Fibroblast of skin of right quadriceps (primary cell): ENCODE measurements around the gene CMIP.
"Not testable (repeated sequence)": the region's sequence is repeated elsewhere in the genome, so short reads cannot be mapped to it uniquely, and the experiment has no call there.

Experiments
- DNase-seq: peaks from one replicate; pipeline ENCODE4 v3.0.0-alpha.2; 2013

Gene CMIP

DNA sequence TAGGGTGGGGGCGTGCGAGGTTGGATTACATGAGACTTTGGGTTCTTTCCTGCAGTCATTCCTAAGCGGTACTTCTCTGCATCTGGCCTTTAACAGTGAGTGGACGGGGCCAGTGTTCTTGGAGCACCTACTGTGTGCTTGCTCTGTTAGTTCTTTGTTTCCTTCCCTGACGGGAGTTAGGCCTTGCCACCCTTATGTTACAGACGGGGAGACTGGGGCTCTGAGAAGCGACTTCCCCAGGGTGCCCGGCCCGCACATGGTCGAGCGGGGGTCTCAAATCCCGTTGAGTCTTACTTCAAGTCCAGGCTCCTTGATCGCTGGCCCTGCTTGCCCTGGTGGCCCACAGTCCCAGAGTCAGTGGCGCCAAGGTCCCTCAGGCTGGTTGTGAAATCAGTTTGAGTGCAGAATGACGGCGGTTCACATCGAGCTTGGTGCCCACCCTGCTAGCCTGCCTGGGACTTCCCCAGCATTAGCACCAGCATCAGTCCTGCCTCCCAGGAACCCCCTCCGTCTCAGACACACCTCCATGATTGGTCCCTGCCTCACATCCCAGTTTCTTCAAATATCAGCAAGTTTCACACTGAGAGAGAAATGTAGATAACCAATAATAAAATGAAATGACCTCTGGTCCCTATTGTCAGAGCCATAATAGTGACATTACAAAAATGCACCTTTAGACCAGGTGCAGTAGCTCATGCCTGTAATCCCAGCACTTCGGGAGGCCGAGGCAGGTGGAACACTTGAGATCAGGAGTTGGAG, 128.0 kb downstream of the CMIP start:
- no peak for DNase-seq

DNA sequence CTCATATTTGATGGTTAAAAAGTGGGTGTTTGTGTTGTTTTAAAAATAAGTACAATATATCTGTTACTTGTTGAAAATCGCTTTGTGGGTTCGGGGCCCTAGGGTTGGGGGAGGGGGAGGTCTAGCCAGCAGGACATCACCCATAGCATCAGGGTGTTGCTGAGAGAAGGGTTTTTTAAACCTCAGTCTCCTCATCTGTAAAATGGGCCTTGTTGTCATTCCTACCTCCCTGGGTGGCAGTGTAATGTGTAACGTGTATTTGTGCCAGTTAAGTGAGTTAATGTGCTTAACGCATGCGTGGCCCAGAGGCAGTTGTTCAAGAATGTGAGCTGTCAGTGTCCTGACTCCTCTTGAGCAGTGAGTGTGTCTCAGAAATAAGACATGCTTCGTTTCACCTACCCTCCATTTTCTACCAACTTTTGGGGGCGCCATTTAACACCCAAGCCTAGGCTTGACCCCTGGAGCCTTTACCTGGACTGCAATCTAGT, 129.0 kb downstream of the CMIP start:
- DNase-seq: no peak

DNA sequence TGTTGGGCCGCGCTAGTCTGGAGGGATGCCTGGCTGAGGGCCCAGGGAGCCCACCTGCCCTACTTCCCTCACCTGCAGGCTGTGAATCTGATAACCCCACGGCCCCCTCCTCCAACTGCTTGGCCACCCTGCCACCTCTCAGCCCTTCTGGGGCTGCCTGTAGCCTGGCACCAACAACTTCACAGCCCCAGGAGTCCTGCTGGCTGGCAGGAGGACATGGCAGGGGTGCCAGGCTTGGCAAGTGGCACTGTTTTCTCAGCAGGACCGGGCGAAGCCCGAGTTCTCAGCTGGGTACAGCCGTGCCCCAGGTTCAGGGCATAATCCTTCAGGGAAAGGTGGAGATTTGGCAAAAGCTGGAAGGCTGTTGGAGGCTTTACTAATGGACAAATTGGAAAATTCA, 129.6 kb downstream of the CMIP start:
- no peak for DNase-seq

DNA sequence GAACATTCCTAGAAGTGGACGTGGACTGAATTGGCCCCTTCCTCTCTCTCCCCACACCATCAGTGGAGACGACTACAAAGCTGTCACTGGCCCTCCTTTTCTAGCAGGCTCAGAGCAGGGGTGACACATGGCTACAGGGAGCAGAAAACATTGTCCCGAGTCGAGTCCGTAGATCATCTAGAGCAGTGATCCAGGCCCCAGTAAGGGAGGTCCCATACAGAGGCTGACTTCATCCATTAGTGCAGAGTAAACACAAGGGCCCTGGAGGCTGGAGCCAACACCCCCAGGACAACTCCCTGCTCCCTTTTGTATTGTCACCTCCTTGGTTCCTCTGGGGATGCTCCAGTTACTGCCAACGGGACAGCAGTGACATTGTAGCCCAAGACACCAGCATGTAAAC, 130.7 kb downstream of the CMIP start:
- DNase-seq: no peak

DNA sequence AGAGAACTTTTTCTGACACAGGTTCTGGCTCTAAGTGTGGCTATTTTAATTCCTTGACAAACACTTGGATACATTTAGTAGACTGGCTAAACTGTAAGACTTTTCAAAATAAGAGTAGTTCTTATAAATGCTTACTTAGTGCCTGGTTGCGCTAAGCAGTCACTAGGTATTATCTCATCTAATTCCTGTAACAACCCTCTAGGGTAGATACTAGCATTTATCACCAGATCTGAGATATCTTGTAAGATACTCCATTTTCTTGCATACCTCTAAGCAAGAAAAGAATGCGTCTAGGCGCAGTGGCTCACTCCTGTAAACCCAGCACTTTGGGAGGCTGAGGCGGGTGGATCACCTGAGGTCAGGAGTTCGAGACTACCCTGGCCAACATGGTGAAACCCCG, 131.2 kb downstream of the CMIP start:
- no peak for DNase-seq

DNA sequence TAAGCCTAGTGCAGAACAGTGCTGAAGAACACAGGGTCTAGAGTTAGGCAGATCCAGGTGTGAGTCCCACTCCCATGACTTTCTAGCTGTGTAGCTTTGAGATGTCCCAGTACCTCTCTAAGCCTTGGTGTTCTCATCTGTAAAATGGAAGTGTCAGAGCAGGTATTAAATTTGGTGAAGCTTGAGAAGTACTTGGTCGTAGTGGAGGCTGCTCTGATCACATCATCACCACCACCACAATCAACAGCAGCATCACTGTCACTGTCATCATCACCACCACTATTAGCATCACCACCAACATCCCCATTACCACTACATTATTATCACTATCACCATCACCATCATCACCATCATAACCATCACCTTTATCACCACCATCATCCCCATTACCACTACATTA, 132.1 kb downstream of the CMIP start:
- no peak for DNase-seq

DNA sequence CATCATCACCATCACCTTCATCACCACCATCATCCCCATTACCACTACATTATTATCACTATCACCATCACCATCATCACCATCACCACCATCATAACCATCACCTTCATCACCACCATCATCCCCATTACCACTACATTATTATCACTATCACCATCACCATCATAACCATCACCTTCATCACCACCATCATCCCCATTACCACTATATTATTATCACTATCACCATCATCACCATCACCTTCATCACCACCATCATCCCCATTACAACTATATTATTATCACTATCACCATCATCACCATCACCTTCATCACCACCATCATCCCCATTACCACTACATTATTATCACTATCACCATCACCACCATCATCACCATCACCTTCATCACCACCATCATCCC, 132.7 kb downstream of the CMIP start:
- DNase-seq: not testable (repeated sequence)

DNA sequence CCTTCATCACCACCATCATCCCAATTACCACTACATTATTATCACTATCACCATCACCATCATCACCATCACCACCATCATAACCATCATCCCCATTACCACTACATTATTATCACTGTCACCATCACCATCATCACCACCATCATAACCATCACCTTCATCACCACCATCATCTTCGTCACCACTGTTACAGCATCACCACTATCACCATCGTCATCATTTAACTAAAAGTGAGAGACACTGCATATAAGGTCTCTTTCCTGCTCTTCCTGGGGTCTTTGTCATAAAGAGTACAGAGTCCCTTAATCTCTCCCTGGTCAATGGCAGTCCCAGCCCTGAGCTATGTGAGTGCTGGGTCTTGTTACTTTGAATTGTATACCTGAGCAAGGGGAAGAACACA, 133.5 kb downstream of the CMIP start:
- no peak for DNase-seq

DNA sequence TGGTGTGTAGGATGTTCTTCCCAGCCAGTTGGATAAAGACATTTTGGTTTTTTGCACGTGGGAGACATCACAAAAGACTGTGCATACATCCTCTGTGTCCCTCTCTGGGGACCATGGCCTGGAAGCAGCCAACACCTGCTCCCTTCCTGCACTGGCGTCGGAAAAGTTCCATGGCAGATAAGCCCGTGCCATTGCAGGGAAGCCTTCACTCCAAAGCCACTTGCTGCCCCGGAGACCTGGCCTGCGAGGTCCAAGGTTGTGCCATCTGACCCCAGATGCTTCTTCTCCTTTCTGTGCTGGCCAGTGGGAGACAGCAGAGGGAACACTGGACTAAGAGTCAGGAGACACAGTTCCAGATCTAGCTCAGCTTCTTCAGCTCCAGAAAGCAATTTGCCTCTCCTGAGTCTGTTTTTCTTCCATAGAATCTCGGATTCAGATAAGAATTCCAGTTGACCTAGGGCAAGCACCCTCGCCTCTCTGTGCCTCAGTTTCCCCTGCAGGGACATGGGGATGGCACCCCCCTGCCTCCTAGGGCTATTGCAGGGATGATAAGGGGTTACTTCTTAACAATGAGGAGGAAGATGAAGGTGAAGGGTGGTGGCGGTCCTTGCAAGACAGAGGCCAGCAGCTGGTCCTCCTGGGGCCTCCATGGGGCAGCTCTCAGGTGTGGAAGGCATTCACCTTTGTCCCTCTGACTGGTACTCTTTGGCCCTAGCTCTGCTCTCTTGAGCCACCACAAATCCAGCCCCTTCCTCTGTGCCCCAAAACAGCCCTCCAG, 134.2 kb downstream of the CMIP start:
- DNase-seq: no peak

DNA sequence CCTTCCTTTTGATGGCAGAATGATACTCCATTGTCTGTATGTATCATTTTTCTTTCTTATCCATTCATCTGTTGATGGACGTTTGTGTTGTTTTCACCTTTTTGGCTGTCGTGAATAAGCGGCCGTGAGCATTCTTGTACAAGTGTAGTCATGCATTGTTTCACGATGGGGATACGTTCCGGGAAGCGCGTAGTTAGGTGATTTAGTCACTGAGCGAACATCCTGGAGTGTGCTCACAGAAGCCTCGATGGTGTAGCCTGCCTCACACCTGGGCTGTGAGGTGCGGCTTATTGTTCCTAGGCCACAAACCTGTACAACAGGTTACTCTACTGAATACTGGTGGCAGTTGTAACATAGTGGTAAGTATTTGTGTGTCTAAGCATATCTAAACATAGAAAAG, 136.5 kb downstream of the CMIP start:
- no peak for DNase-seq

DNA sequence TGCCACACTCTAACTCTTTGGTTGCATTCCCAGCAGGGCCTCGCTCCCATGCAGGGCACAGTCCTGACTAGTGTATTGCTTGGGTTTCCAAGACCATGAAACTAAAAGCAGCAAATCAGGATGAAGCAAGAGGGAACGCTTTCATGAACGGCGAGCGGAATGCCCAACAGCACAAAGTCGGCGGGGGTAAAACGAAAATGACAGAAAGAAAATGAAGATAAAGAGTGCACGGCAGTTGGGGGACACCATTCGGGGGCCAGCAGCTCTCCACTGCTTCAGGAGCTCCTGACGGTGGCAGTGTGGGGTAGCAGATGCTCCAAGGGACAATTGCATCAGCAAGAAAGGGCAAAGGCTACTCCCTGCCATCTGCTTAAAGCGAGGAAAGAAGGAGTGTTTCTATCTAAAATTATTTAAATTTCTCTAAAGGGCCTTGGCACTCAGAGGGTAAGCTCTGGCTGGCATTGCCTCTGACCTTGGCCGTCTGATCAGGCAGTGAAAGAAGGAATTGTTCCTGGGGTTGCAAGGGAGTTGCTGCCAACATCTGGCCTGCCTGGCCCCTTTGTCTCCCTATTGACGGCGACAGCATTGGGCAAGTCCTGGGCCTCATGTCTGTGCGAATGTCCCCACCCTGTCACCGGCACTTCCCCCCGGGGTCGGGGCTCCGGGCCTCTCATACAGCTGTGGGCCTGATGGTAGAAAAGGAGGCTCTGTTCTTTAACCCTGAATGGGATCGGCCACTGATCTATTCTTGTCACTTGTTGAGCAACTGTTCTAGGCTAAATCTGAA, 138.2 kb downstream of the CMIP start:
- peak; percentile 38 for DNase-seq

DNA sequence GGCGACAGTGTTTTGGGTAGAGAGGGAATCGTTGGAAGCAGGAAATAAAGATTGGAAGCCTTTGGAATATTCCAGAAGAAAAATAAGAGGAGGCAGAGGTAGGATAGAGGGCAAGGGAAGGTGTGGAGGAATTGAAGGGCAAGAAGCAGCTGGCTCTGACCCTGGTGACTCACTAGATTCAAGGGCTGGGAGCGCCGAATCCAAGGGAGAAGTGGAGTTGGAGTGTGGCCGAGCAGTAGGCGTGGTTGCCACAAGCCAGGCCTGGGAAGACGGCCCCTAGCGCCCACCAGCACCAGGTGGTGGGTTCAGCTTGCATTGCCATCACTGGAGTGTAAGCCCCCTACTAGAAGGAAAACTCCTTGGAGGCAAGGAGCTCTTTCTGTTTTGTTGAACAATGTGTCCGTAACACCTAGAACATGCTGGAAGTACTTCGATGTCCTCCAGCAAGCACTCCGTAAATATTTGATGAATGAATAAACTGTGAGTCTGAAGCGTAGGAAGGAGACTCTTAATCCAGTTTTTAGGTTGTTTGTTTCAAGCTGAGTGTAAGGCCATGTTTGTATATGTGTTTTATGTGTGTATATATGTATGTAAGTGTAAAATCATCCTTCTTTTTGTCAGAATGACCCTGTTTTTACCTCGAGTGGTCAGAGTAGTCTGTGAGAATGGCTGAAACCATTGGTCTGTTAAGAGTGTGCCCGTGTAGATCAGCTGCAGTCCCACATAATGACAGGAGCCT, 139.5 kb downstream of the CMIP start:
- no peak for DNase-seq

DNA sequence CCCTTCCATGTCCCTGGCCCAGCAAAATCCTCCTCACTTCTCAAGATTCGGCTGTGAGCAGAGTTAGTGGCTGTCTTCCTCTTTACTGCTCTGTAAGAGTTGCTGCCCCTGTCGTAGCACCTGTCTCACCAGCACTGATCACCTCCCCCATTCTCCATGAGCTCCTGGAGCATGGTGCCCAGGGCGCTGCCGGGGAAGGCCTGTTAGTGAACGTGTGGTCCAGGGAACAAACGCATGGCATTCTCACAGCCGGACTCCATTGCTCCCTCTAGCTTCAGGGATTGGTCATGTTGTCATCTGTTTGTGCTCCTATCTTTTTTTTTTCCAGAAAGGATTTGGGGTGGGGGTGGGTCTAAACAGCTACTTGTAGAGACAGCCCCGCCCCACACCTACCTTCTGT, 141.2 kb downstream of the CMIP start:
- DNase-seq: no peak

DNA sequence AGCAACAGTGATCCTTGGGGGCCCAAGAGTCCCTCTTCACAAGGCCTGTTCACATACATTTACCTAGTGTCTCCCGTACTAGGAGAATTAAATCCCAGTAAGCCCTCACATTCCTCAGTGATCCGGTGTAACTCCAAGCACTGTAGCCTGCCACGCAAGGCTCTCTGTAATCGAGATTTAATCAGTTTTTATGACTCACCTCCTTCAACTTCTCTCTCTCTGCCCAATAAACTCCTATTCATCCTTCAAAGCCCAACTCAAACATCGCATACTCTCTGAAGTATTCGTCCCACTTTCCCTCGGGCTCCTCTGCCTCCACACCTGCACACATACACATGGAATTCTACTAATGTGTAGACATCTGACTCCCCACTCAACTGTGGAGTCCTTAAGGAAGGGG, 141.8 kb downstream of the CMIP start:
- DNase-seq: no peak

DNA sequence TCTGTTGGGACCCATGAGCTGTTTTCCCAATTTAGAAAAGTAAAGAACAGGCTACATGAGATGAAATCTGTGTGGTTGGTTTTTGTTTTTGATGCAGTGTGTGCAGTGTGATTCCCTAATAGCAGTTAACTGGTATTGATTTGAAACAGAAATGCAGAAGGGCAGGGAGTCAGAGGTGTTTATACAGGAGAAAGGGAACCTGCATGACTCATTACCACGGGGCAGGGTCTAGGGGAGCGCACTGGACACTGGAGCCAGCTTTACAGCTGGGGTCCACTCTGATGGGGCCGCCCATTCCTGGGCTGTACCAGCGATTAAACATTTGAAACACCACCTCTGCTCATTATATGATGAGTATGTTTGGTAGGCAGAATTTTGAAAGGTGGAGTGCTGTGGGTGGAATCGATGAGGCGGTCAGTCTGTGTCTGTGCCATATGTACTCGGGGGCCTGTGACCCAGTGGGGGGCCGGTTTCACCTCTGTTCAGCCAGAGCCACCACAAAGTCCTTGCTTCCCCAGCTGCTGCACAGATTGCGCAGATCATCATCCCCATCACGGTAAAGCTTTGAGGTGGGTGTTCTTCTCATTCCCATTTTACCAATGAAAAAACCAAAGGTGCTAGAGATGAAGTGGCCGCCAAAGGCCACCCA, 142.5 kb downstream of the CMIP start:
- DNase-seq: no peak

DNA sequence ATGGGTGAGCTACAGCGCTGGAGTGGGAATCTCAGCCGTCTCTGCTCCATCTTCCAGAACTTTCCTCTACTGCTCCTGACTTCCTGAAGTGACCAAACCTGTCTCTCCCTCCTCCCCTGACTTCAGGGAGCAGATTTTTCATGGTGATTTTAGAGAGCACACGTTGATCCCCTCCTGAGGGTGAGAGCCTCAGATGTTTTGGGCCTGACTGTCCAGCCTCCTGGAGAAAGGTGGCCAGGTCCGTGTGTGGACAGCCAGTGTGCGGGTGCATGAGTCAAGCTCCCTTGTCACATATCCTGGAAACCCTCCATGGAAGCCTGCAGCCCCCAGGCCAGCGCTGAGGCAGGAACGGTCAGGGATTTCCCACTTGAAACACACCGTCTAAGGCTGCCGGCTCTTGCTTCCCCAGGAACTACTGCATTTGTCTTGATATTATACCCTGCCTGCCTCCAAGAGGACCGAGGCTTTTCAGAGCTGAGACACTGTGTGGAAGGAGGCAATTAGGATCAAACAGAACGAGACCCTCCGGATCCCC, 143.1 kb downstream of the CMIP start:
- no peak for DNase-seq

DNA sequence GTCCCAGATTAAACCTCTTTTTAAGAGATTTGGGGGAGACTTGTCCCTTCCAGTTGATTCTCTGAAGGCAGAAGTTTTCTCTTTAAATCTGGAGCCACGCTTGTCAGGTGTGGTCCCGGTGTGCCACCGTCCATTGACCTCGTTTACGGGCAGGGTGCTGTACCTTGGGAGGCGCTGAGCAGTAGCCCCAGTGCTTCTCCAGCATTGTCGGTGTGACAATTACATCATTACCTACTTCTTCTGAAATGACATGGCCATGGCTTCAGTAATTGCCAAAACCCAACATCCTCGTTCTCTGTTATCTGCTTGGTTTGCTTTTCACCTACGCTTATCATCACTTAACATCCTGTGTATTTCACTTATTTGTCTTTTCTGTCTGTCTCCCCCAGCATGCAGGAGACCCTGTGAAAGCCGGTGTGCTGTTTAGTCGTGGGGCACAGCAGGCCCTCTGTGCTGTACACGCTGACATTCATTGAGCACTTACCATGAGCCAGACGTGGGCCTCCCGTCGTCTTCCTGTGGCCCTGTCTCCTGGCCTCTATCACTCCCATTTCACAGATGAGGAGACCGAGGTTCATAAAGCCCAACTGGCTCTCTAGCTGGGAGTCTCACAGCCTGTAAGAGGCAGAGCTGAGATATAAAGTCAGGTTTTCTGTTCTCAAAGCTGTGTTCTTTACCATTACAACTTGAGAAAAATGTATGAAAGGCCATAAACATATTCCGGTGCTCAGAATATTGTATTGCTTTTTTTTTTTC, 143.9 kb downstream of the CMIP start:
- no peak for DNase-seq

DNA sequence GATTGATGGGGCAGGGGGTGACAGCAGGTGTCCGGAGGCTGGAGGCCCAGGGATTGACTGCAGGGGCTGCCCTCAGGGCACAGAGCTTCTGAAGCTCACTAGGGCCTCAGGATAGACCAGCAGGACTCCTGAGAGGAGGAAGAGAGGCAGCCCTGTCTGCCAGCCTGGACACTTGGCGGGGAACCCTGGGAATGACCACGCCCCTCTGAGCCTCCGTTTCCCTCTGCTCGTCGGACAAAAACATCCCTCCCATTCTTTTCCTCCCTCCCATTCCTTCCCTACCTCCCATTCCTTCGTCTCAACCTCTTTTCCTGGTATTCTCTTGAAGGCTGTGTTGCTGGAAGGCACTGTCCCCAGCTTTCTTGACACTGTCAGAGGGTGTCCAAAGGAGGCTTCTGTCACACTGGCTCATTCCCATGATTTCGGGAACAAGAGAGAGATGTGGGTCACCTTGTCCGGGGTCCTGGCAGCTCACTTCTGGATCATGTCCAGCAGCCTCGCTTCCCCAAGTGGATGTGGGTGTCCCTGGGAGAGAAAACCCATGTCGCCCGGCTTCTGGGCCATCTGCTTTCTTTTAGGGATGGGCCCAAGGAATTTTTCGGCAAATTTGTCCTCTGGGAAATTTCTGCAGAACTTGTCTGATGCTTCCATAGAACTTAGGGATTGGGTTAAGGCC, 145.5 kb downstream of the CMIP start:
- no peak for DNase-seq

DNA sequence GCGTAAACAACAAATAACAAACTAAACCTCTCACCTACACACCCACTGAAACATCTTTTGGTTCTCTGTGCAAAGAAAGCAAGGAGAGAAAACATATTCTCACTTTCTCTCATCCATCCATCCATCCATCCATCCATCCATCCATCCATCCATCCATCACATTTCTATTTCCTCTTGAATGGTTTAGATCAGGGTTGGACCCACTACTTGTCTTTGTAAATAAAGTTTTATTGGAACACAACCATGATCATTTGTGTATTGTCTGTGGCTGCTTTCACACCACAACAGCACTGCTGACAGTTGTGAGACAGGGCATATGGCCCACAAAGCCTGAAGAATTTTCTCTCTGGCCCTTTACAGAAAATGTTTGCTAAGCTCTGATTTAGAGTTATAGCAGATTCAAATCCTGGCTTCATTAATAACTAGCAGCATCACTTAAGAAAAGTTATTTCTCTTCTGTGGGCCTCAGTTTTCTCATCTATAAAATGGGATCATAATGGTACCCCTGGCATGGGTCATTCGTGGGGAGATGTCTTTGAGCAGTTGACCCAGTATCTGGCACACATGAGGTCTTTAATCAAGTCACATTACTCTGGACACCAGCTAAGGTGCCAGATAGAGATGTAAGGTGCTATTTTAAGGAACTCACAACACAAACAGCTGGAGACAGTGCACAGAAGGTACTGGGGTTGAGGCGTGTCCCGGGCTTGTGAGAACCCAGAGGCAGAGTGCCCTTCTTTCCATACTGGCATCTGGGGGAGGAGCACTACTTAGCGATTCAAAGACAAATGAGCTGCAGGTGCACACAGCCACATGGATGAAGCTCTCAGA, 146.3 kb downstream of the CMIP start:
- no peak for DNase-seq

DNA sequence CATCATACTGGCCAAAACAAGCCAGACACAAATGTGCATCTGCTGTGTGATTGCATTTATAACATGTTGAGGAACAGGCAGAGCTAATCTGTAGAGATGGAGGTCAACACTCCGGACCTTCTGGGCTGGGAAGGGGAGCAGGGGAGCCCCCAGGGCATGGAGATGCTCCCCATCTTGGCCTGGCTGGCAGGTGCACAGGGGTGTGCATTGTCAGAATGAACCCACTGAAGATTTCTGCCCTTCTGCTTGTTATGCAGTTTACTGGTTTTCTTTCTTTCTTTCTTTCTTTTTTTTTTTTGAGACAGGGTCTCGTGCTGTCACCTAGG, 146.9 kb downstream of the CMIP start:
- no peak for DNase-seq
